GM18499 (cell line): ENCODE measurements around the gene KLHL22.

Experiments used
- ATAC-seq: cut with Tn5 transposase; IDR thresholded peaks from one replicate; pipeline ENCODE4 v1.9.1; 2021; ENCODE audit warnings: moderate number of reproducible peaks; ENCODE audit not compliant: insufficient read depth, unreplicated experiment

The KLHL22 gene

DNA sequence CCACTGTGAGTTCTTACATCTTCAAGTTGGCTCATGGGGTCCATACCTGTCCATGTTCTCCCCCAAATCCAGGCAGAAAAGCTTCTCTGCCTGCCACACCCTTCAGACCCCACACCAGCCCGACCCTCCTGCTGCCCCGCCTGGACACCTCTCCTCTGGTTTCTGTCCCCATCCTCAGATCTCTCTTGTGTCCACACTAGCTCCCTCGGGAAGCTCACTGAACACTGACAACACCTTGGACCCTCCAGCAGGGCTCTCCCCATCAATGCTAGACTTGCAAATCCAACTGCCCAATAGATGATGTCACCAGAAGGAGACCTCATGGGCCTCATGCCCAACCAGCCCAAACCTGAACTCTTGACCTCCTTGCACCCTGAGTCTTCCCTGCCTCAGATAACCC lies 60.8 kb downstream of the KLHL22 start:
- no peak for ATAC-seq

DNA sequence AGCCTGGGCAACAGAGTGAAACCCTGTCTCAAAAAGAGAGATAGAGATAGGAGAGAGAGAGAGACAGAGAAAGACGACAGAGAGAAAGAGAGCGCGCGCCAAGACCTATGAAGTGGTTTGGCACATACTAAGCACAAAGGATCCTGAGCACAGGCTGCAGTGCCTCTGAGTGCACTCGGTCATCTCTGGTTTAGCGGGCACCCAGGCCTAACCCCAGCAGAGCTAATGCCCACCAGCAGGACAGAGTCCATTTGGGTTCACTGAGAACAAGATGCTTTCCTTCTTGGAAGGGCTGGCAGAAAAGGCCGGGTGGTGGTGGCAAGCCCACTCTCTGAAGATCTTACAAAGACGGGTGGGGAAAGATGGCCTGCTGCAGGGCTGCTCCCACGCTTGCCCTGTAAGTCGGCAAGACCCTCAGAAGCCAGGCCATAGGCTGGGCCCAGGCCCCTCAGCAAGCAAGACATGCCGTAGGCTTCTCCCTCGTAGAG lies 61.3 kb downstream of the KLHL22 start:
- ATAC-seq, result no peak

- no peak for ATAC-seq
Measured at GRCh38 chr22:20433686-20434241, 61.8 kb downstream of the KLHL22 start.

- ATAC-seq, result no peak
Measured at GRCh38 chr22:20433191-20433590, 62.4 kb downstream of the KLHL22 start.

DNA sequence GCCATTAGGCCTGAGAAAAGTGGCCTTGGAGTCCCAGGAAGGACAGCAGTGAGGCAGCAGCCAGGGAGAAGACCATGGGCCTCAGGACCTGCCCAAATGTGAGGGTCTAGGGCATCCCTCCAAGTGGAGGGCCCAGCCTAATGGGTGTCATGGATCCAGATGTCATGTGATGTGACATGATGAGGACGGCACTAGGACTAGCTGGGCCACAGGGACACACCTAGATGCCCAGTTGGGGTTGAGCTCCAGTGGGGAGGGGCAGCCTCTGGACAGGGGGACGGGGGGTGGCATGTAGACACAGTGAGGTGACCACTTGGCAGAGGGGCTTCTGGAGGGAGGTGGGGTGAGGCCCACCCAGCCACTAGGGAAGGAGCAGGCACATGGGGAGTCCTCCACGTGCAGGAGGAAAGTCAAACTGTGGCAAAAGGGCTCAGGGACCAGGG lies 63.3 kb downstream of the KLHL22 start:
- ATAC-seq, result no peak

DNA sequence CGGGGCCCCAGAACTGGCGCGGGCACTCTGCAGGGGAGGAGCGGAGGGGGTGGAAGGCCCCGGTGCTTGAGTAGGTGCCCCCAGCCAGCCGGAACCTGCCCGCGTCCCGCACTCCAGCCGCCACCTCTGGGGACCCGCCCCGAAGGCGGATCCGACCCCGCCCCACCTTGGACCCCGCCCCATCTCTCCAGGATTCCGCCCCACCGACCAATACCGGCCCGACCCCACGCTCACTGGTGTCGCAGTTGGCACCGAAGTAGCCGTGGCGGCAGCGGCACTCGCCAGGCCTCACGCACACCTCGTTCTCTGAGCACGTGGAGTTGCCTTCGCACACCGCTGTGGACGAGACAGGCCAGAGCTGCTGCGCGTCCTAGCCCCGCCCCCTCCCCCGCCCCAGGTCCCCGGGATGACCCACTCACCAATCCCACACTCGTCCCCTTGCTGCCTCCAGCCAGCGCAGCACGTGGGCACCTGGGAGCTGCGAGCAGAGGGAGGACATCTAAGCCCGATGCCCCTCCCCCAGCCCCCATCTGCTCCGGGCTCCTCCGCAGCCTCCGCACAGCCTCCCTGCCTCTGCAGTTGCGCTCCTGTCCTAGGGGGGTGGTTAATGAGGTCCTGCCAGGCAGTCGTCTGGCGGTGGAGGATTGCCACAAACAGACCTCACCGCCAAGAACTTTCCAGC lies 63.9 kb downstream of the KLHL22 start:
- no peak for ATAC-seq

- no peak for ATAC-seq
Measured at GRCh38 chr22:20430720-20431510, 64.7 kb downstream of the KLHL22 start.

DNA sequence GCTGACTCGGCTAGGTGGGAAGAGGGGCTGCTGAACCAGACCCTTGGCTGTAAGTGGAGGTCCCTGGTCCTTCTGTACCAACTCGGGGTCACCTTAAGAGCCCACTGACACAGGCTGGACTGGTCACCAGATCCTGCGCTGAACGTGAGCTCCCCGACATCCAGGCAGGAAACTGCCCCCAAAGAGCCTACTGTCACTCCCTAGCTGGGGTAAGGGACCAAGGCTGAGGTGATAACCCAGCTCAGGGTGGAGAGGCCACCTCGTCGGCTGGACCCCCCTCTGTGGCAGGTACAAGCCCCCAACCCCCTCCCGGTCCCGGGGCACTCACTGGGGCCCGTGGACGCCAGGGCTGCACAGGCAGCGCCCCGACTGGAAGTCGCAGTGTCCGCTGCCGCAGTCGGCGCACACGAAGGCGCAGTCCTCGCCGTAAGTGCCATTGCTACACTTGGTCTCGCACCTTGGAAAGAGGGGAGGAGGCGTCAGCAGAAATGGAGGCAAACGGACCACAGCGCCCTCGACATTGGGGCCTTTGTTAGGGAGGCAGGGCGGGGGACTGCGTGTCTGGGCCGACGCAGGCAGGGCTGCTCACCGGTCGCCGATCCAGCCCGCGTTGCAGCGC lies 65.4 kb downstream of the KLHL22 start:
- no peak for ATAC-seq

GRCh38 chr22:20429254-20430100 lies 66.1 kb downstream of the KLHL22 start:
- ATAC-seq, result no peak

DNA sequence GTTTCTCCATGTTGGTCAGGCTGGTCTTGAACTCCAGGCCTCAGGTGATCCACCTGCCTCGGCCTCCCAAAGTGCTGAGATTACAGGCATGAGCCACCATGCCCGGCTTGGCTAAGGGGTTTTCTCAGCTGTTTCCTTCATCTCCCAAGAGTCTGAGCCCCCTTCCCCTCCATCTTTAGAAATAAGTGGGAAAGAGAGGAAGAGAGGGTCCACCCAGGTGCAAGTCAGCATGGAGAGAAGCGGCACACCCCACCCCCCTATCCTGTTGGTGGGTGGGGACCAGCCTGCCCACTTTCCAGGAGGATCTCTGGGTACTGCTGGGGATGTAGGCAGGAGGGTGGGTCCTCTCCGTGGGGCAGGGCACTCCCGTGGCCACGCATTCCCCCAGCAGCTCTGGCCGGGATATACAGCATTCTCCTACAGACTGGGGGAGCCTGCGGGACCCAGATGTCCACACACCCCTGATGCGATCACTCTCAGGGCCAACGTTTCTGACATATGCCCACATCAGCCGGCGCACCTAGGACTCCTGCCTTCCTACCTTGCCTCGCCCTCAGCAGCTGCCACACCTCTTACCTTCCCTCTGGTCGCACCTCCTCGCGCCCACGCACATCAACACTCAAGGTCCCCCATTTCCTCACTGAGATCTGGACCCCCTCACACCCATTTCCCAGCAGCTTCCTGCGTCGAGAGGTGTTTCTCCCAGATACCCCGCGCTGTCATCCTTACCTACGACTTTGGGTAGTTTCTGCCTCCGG lies 66.9 kb downstream of the KLHL22 start:
- no peak for ATAC-seq

DNA sequence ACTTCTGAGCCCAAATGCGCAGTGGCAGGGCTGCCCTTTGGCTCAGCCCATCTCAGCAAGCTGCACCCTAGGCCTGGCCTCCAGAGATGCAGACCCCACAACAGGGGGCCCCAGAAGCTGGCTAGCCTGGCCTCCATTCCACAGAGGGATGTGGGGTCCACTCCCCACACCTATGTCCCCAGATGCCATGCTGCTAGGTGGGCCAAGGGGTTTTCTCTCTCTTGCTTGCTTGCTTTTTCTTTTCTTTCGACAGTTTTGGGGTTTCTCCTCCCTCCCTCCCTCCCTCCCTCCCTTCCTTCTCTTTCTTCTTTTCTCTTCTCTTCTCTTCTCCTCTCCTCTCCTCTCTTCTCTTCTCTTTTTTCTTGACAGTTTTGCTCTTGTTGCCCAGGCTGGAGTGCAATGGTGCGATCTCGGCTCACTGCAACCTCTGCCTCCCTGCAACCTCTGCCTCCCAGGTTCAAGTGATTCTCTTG lies 67.6 kb downstream of the KLHL22 start:
- no peak for ATAC-seq

DNA sequence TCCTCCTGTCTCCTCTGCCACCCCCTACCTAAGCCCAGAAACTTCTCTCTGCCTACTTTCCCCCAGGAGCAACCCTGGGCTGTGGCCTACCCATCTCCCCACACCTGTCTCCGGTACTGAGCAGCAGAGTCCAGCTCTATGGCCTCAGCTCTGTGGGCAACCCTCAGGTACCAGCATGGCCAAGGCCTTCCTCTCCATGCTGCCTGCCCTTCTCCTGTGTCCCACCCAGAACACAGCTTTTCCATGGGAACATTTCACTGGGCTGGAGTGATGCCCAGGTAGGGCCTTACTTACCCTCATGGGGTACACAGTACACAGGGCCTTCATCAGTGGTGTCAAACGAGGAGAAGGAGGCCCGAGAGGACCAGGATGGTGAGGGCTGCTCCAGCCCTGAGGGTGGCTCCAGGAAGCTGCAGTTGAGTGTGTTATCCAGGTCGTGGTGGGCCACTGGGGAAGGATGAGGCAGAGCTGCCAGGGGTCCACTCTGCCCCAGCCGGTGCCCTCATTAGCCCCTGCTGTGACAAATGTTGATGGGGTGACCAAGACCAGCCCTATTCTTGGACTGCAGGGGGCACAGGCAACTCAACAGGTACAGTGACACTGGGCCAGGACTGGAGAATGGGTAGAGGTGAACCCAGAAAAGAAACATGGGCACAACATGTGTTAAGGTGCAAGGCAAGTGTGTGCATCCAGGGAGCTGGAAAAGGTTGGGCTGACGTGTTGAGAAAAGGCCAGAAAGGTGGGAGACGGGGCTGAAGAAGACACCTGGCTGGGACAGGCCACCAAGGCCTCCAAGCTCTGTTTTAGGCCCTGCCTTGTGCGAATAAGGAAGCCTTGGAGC lies 68.3 kb downstream of the KLHL22 start:
- ATAC-seq, result no peak

DNA sequence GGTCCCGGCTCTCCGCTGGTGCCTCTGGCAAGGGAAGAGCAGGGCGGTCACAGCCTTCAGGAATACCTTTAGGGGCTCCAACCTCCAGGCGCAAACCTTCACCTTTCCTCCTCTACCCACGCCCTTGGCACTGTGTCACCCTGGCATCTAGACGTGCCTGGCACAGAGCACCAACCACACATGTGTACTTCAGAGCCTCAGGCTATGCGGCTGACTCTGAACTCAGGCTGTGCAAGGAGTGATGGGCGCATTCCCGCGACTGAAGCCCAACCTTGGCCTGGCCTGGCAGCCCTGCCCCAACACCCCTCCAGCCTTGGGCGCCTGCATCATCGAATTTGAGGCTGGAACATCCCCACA lies 69.4 kb downstream of the KLHL22 start:
- ATAC-seq, result no peak

DNA sequence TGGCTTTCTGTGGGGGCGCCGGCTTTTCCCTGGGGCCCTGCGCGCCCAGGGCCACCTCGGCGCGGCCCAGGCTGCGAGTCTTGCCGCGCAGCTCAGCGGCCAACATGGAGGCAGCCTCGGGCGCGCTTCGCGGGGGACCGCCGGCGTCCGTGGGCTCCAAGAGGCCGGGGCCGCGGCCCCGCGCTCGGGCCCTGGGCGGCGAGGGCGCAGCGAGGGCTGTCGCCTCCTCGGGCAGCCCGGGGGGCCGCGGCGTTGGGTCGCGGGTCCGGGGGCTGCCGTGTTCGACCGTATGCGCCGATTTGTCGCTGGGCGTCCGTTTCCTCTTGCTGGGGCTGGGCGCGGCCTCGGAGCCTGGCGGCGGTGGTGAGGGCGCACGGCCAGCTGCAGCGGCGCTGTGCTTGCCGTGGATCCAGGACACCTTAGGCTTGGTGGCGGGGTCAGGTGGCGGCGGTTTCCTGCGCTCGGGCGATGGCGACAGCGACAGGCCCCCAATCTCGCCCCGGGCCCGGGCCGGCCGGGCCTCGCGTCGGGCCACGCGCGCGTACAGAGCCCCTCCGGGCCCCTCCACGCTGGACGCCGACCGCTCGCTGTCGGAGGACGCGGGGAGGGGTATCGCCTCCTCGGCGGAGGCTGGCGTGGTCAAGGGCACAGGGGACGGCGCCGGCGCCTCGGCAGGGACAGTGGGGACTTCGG lies 69.9 kb downstream of the KLHL22 start:
- ATAC-seq, result no peak

DNA sequence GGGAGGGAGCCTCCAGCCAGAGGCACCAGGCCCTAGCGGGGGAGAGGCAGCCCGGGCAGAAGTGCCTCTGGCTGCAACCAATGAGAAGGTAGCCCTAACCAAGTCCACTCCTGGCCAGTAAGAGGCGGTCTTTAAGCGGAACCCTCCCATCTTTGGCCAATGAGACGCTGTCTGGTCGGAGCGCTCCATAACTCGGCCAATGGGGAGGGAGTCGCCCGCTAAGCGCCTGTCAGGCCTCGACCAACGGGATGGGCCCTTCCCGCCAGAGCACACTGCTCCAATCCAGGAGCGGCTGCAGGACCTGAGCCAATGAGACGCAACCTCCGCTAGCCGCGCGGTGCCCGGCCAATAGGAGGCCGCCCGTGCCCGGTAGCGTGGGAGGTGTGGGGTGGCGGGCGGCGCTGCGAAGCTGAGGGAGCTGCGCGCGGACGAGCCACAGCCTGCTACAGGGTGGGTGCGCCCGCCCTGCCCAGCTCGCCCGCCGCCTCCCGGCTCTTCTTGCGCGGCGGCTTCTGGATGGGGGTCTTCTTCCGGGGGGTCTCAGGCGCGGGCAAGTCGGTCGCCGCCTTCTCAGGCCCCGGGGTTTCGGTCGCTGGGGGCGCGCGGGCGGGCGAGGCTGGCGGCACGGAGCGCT lies 70.5 kb downstream of the KLHL22 start:
- no peak for ATAC-seq

GRCh38 chr22:20424568-20424931 lies 71.0 kb downstream of the KLHL22 start:
- ATAC-seq, result no peak

- ATAC-seq, result no peak
Measured at GRCh38 chr22:20423906-20424551, 71.6 kb downstream of the KLHL22 start.
